Putamen (tissue), 1 donor: ENCODE results near the gene HINT2.
A peak's percentile ranks its signal among the peaks of the same experiment; 100 is the strongest.

Experiments
- DNase-seq: peaks from one replicate; pipeline ENCODE4 v3.0.0-alpha.2; 2016; ENCODE audit warnings: low spot score

The HINT2 gene

GRCh38 chr9:35811381-35812024 lies 3.3 kb downstream of the HINT2 start:
- DNase-seq, result no peak

DNA sequence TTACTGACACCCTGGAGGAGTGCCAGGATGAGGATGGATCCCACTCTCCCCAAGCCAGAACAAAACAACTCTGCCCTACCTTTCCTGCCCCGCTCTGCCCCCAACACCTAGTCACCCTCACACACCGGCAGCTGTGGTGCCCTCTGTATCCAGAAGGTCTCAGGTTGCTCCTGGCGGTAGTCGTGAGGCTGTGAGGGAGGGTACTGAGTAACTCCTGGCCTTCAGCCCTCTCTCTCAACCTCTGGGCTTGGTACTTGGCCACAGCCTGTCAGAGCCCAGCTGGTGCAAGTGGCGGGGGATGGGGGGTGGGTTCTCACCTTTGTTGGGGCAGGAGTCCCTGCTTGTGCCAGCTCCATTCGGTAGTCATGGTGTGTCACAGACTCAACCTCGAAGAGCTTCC lies 4.7 kb downstream of the HINT2 start:
- DNase-seq, result no peak

DNA sequence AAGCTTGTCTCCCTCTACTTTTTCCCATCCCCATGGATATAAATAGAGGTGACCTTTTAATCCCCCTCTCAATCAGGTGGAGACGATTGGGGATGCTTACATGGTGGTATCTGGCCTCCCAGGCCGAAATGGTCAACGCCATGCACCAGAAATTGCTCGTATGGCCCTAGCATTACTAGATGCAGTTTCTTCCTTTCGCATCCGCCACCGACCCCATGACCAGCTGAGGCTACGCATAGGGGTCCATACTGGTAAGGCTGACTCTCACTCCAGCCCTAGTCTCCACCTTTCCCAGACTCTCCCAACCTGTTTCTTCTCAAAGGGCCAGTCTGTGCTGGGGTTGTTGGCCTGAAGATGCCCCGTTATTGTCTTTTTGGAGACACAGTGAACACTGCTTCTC lies 6.4 kb downstream of the HINT2 start:
- DNase-seq, result no peak

DNA sequence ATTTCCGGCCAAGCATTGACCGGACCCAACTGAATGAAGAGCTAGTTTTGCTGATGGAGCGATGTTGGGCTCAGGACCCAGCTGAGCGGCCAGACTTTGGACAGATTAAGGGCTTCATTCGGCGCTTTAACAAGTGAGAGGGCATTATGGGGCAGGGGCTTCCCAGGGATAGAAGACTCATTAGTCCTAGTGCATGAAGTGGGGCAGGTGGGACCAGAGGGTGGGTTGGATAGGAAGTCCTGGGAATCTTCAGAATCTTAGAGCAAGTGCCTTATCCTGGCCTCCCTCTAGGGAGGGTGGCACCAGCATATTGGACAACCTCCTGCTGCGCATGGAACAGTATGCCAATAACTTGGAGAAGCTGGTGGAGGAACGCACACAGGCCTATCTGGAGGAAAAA lies 8.7 kb downstream of the HINT2 start:
- no peak for DNase-seq

GRCh38 chr9:35801328-35802128 lies 13.3 kb downstream of the HINT2 start:
- DNase-seq, result no peak

DNA sequence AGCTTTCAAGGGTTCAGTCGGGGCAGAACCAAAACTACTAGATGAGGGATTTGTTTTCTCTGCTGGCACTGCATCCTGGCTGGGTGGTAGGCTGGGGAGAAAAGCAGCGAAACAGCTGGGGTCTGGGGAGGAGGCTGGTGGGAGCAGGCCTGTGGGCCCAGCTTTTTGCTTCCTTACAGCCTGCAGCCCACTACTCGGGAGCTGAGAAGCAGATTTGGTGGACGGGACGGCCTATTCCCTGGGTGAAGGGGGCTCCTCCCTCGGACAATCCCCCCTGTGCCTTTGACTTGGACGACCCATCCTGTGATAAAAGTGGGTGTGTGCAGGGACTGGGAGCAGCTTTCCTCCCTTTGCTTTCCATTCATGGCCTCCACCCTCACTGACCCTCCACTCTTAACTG lies 14.3 kb downstream of the HINT2 start:
- no peak for DNase-seq

GRCh38 chr9:35798658-35799374 lies 16.0 kb downstream of the HINT2 start:
- DNase-seq, result no peak

DNA sequence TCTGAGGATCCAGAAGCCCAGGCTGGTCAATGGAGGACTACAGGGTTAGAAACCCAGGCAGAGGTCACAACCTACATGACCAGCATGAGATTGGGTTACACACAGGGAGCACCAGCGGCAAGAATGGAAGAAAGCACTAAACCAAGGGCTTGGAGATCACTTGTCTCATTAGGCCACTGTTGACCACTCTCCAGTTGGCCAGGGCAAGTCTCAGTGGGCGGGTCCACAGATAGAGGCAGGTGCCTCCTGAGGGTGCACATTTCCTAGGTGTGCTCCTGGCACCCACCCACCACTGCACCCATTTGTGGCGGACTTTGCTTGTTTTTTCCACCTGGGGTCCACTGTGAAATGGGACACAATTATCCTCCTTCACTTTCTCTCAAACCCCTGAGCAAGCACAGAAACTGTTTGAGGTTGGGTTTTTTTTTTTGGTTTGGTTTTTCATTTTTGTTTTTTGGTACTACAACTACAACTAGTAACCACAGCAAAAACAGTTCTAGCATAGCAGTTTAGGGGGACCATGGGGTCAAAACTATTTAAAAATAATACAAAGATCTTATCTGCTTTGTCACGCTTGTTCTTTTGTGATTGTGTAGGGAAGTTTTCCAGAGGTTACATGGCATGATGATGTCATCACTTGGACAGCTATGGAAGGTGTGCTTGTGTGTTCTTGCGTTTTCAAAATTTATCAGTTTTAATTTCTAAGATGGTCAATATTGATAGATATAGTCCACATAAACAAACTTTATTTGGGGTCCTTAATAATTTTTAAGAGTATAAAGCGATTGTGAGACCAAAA lies 17.3 kb downstream of the HINT2 start:
- DNase-seq, result no peak

DNA sequence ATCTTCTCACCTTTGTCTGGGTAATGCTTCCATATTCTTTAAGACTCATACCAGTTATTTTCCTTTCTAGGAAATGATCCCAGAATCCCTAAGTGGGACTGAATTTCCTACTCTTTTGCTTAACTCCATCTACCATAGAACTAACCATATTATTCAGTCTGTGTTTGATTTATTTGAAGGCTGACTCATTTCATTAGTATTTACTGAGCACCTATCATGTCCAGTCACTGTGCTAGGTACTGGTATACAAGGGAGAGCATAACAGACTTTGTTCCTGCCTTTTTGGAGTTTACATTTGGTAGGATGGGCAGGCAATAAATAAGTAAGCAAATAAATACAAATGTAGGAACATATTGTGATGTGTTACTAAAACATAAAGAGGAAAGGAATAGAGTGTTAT lies 19.1 kb downstream of the HINT2 start:
- no peak for DNase-seq

GRCh38 chr9:35793461-35793860 lies 21.4 kb downstream of the HINT2 start:
- no peak for DNase-seq

DNA sequence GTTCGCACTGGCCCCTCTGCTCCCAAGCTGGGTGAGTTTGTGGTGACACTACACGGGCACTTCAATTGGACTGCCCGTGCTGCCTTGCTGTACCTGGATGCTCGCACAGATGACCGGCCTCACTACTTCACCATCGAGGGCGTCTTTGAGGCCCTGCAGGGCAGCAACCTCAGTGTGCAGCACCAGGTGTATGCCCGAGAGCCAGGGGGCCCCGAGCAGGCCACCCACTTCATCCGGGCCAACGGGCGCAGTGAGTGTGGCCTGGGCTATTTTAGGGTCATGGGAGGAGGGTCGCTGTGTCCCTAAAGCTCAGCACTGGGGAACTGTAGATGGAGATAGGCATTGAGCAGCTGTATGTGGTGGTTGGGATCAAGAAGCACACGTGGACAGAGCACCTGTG lies 22.0 kb downstream of the HINT2 start:
- no peak for DNase-seq

GRCh38 chr9:35792024-35792813 lies 22.6 kb downstream of the HINT2 start:
- no peak for DNase-seq

- no peak for DNase-seq
These were observed 23.4 kb downstream of the HINT2 start, which contains the start of gene NPR2 for GRCh38 chr9:35791297-35791921. NPR2 (plus strand) TSS chr9:35791591; CDS start chr9:35792409, 818 bp downstream.

GRCh38 chr9:35790385-35791296 lies 24.2 kb downstream of the HINT2 start:
- peak; percentile 80 for DNase-seq

- no peak for DNase-seq
These were observed 24.8 kb downstream of the HINT2 start for GRCh38 chr9:35790025-35790384.

GRCh38 chr9:35789541-35789940 lies 25.3 kb downstream of the HINT2 start:
- DNase-seq, result no peak

- no peak for DNase-seq
These were observed 31.4 kb downstream of the HINT2 start for GRCh38 chr9:35783418-35783817.

DNA sequence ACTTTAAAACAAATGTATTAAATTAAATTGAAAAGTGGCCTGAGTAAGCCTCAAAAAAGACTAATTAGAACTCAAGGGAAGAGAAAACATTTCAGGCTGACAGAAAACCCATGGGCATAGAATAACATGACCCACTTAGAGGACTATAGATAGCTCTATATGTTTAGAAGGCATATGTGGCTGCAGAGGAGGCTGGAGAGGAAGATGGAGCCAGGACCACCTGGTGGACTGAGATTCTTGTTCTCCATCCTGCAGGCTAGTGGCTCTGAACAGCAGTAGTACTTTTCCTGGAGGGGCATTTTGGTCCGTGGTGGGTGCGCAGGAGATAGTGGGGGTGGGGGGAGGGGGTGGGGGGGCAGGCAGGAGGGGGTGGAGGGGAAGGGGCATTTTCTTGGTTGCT lies 33.8 kb downstream of the HINT2 start:
- DNase-seq, result no peak

- DNase-seq, result no peak
These were observed 36.3 kb downstream of the HINT2 start for GRCh38 chr9:35778496-35778895.

- no peak for DNase-seq
These were observed 38.8 kb downstream of the HINT2 start for GRCh38 chr9:35776018-35776417.
